CD14-positive monocyte (primary cell): ENCODE measurements around the gene SLC6A20. TPM values are rescaled to one million over a fixed set of nuclear protein-coding genes. Genes with fewer than 3 reads are reported as not detected.

Experiments
- DNase-seq, 3 donors: peaks; one replicate each; pipeline ENCODE4 v3.0.0-alpha.2; 2011 to 2022
- H2AFZ ChIP-seq: 2 replicates; pipeline ENCODE4 v1.6.0; 2012; ENCODE audit warnings: mild to moderate bottlenecking, low read depth, low read length, inconsistent platforms; ENCODE audit not compliant: insufficient read depth, poor library complexity, severe bottlenecking
- H3K27ac ChIP-seq, 2 donors: 1 replicate in 1 of 2; 2 replicates in 1 of 2; pipeline ENCODE4 v1.5.1; 2012 to 2013; ENCODE audit warnings: low read length in 2 of 2, control low read depth in 1 of 2, inconsistent platforms in 1 of 2, low read depth in 1 of 2, mild to moderate bottlenecking in 1 of 2
- H3K27me3 ChIP-seq, 2 donors: one replicate each; pipeline versions ENCODE4 v1.6.0 to v1.6.1; 2011 to 2013; ENCODE audit warnings: low read length in 2 of 2; ENCODE audit not compliant: control insufficient read depth in 2 of 2, insufficient read depth in 2 of 2
- H3K36me3 ChIP-seq, 2 donors: replicated peaks in 1 of 2; 1 replicate in 1 of 2; 2 replicates in 1 of 2; pipeline versions ENCODE4 v1.5.1 to v1.6.1; 2012 to 2013; ENCODE audit warnings: low read length in 2 of 2, control low read depth in 1 of 2, inconsistent platforms in 1 of 2, mild to moderate bottlenecking in 1 of 2; ENCODE audit not compliant: insufficient read depth in 2 of 2, control insufficient read depth in 1 of 2
- H3K4me1 ChIP-seq, 2 donors: 1 replicate in 1 of 2; 2 replicates in 1 of 2; pipeline versions ENCODE4 v1.5.1 to v1.6.1; 2012 to 2013; ENCODE audit warnings: low read length in 2 of 2, control low read depth in 1 of 2, inconsistent platforms in 1 of 2, mild to moderate bottlenecking in 1 of 2, moderate library complexity in 1 of 2; ENCODE audit not compliant: insufficient read depth in 2 of 2, control insufficient read depth in 1 of 2
- H3K4me2 ChIP-seq: replicated peaks from 2 replicates; pipeline ENCODE3; 2012; ENCODE audit warnings: low read length, moderate library complexity, mild to moderate bottlenecking; ENCODE audit not compliant: poor library complexity, severe bottlenecking; ENCODE audit errors: extremely low read depth
- H3K4me3 ChIP-seq, 3 experiments: fragments of 200-600 bp in 1 of 3; sonication (generic) in 1 of 3; replicated peaks in 1 of 3; 1 replicate in 2 of 3; 2 replicates in 1 of 3; pipeline ENCODE4 v1.5.1; 2011 to 2013; ENCODE audit warnings: low read length in 3 of 3, mild to moderate bottlenecking in 3 of 3, control low read depth in 2 of 3, low read depth in 2 of 3, inconsistent platforms in 1 of 3, moderate library complexity in 1 of 3
- H3K79me2 ChIP-seq: 2 replicates; pipeline ENCODE4 v1.6.0; 2012; ENCODE audit warnings: mild to moderate bottlenecking, control low read depth, inconsistent platforms, low read length, moderate library complexity; ENCODE audit not compliant: insufficient read depth
- H3K9ac ChIP-seq: 2 replicates; pipeline ENCODE4 v1.6.0; 2017; ENCODE audit warnings: low read length, mild to moderate bottlenecking; ENCODE audit not compliant: insufficient read depth, poor library complexity, severe bottlenecking
- H3K9me3 ChIP-seq, 2 donors: replicated peaks in 1 of 2; 1 replicate in 1 of 2; 2 replicates in 1 of 2; pipeline versions ENCODE4 v1.5.1 to v1.6.1; 2012 to 2013; ENCODE audit warnings: low read length in 2 of 2, control low read depth in 1 of 2; ENCODE audit not compliant: control insufficient read depth in 1 of 2, insufficient read depth in 1 of 2
- H4K20me1 ChIP-seq: 2 replicates; pipeline ENCODE4 v1.6.0; 2012; ENCODE audit warnings: mild to moderate bottlenecking, low read length, control low read depth, moderate library complexity; ENCODE audit not compliant: insufficient read depth
- H3K27ac Mint-ChIP-seq, 7 donors: one replicate each; pipeline ENCODE4 v1.8.0; 2020; ENCODE audit warnings: mild to moderate bottlenecking in 7 of 7, mixed read lengths in 7 of 7, moderate library complexity in 6 of 7, inconsistent platforms in 2 of 7
- H3K27me3 Mint-ChIP-seq, 3 donors: one replicate each; pipeline ENCODE4 v1.8.0; 2021 to 2022; ENCODE audit warnings: low read depth in 3 of 3, mild to moderate bottlenecking in 3 of 3, mixed read lengths in 3 of 3, moderate library complexity in 3 of 3, inconsistent platforms in 1 of 3
- H3K36me3 Mint-ChIP-seq, 2 donors: one replicate each; pipeline ENCODE4 v1.8.0; 2020; ENCODE audit warnings: mixed read lengths in 2 of 2, inconsistent platforms in 1 of 2, mild to moderate bottlenecking in 1 of 2
- H3K4me1 Mint-ChIP-seq: one replicate; pipeline ENCODE4 v1.8.0; 2020; ENCODE audit warnings: mild to moderate bottlenecking, mixed read lengths
- H3K4me3 Mint-ChIP-seq, 2 donors: one replicate each; pipeline ENCODE4 v1.8.0; 2020; ENCODE audit warnings: mild to moderate bottlenecking in 2 of 2, mixed read lengths in 2 of 2, moderate library complexity in 1 of 2
- H3K9me3 Mint-ChIP-seq, 7 donors: one replicate each; pipeline ENCODE4 v1.8.0; 2020 to 2022; ENCODE audit warnings: mixed read lengths in 7 of 7, mild to moderate bottlenecking in 6 of 7, moderate library complexity in 6 of 7, inconsistent platforms in 2 of 7
- WGBS: methylation state at CpG from one replicate; pipeline ENCODE4 v1.1.5; 2013; ENCODE audit warnings: missing lambda C conversion rate; ENCODE audit not compliant: insufficient coverage; 5-methylcytosine and 5-hydroxymethylcytosine counted together
- intact Hi-C, 2 donors: fragments of 100-400 bp; cut with micrococcal nuclease; formaldehyde crosslinking; loops; one replicate each; pipeline versions ENCODE4 v1.15.0 to v1.15.1; 2023
- polyA plus RNA-seq, 3 donors: library from polyadenylated mRNA; depleted of rRNA in 1 of 3; unstranded in 2 of 3; stranded (reverse) in 1 of 3; fragments of 300-500 nt in 2 of 3; fragments of >200 nt in 1 of 3; fragmentation: Illumina TruSeq in 2 of 3; gene quantifications; 1 replicate in 2 of 3; 2 replicates in 1 of 3; pipeline ENCODE4 v1.2.3, GENCODE V29; 2012 to 2021
- TF ChIP-seq, protein P1 (sequence below): fragments of 200-600 bp; IDR thresholded peaks from one replicate; pipeline ENCODE4 v1.8.0; 2022; ENCODE audit warnings: antibody characterized with exemption, mild to moderate bottlenecking

SLC6A20 gene
- polyA plus RNA-seq, 3 donors, result not detected

DNA sequence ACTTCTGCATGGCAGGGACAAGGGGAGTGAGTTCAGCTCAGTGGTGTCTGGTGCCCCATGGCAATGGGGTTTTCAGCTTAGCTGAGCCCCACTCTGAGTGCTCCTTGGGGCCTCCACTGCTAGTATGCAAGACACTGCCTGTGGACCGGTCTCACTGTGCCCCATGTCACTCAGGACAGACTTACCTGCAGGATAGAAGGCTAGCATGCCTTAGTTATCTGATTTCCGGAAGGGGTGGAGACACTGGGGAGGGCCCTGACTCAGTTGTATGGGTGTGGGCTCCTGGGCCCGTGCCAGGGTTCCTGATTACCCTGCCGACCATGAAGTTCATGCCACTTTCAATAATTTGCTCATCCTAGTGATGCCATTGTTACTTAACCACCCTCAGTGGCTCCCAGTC, 4.3 kb upstream of the SLC6A20 start:
- no peak for DNase-seq
- Mint-ChIP-seq H3K4me3 (no peak overlapping the region), H3K27ac (no peak overlapping the region), H3K4me1 (peaks cover 12% of the 10 kb centered on the region), H3K36me3 (no peaks in the 10 kb centered on the region), H3K27me3 (peaks cover 33 to 44% (median 35%) of the 10 kb centered on the region in 3 donors), H3K9me3 (peaks cover 0 to 2% (median 0%) of the 10 kb centered on the region in 7 donors)
- H3K36me3 ChIP-seq, result no peaks in the 10 kb centered on the region
- H3K79me2 ChIP-seq, result no peaks in the 10 kb centered on the region
- peaks cover 10 to 11% of the 10 kb centered on the region in 2 donors for H3K4me1 ChIP-seq
- TF ChIP-seq, protein P1, sequence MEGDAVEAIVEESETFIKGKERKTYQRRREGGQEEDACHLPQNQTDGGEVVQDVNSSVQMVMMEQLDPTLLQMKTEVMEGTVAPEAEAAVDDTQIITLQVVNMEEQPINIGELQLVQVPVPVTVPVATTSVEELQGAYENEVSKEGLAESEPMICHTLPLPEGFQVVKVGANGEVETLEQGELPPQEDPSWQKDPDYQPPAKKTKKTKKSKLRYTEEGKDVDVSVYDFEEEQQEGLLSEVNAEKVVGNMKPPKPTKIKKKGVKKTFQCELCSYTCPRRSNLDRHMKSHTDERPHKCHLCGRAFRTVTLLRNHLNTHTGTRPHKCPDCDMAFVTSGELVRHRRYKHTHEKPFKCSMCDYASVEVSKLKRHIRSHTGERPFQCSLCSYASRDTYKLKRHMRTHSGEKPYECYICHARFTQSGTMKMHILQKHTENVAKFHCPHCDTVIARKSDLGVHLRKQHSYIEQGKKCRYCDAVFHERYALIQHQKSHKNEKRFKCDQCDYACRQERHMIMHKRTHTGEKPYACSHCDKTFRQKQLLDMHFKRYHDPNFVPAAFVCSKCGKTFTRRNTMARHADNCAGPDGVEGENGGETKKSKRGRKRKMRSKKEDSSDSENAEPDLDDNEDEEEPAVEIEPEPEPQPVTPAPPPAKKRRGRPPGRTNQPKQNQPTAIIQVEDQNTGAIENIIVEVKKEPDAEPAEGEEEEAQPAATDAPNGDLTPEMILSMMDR, result no peak
- H3K27ac ChIP-seq, result no peak overlapping the region
- H4K20me1 ChIP-seq, result no peaks in the 10 kb centered on the region
- WGBS, result 100% methylated on average over 3 of the region's 4 CpGs
- H2AFZ ChIP-seq, result no peak overlapping the region
- intact Hi-C loops, result no loop called here
- peaks cover 23 to 33% of the 10 kb centered on the region in 2 donors for H3K27me3 ChIP-seq
- no peak overlapping the region for H3K9ac ChIP-seq
- H3K9me3 ChIP-seq, result peaks cover 0 to 3% of the 10 kb centered on the region in 2 donors
- H3K4me3 ChIP-seq, result no peak overlapping the region
- no peak overlapping the region for H3K4me2 ChIP-seq

DNA sequence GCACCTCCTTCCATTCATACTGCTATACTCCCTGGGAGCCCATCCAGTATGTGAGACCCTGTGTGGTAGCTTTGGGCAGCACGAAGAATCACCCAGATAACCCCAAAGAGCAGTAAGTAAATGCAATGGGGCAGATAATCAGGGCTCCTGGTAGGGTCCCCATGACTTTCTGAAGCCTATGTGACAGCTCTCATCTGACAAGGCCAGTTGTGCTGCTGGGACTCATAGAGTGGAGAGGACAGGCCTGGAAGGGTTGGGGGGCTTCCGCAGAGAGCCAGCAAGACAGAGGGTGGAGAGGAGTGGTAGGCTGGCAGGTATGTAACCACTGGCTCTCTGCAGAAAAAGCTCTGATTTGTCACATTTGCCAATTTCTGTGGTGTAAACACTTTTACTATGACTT, 3.2 kb upstream of the SLC6A20 start:
- intact Hi-C loops, result no loop called here
- peaks cover 0 to 6% (median 0%) of the 10 kb centered on the region in 7 donors for H3K9me3 Mint-ChIP-seq
- peaks cover 0 to 11% of the 10 kb centered on the region in 2 donors for H3K9me3 ChIP-seq
- no peaks in the 10 kb centered on the region for H3K36me3 ChIP-seq
- no peak overlapping the region for H3K27ac ChIP-seq
- H4K20me1 ChIP-seq, result no peaks in the 10 kb centered on the region
- TF ChIP-seq, protein P1, result no peak
- no peak overlapping the region for H3K4me3 Mint-ChIP-seq
- H3K4me2 ChIP-seq, result no peak overlapping the region
- H3K36me3 Mint-ChIP-seq, result peaks cover 0 to 2% of the 10 kb centered on the region in 2 donors
- no peak overlapping the region for H3K27ac Mint-ChIP-seq
- no peak for DNase-seq
- H2AFZ ChIP-seq, result no peak overlapping the region
- peaks cover 33 to 43% of the 10 kb centered on the region in 2 donors for H3K27me3 ChIP-seq
- H3K4me3 ChIP-seq, result no peak overlapping the region
- peaks cover 10 to 12% of the 10 kb centered on the region in 2 donors for H3K4me1 ChIP-seq
- no peak overlapping the region for H3K9ac ChIP-seq
- no peaks in the 10 kb centered on the region for H3K79me2 ChIP-seq
- peaks cover 16% of the 10 kb centered on the region for H3K4me1 Mint-ChIP-seq
- H3K27me3 Mint-ChIP-seq, result peaks cover 43 to 54% (median 44%) of the 10 kb centered on the region in 3 donors
- 100% methylated on average over 2 of the region's 2 CpGs for WGBS
